ENCODE data around the gene ZNF385B. TPM values are rescaled to one million over a fixed set of nuclear protein-coding genes. Genes with fewer than 3 reads are reported as not detected.
A peak's percentile ranks its signal among the peaks of the same experiment; 100 is the strongest.

The ZNF385B gene
- total RNA-seq (2022) = 0.33 TPM in 1 of 2 replicates, not detected in the other
- Bru-seq, nascent RNA = percentile 14 among the genes with signal in this experiment
- BruChase-seq, experiment 1, labeled RNA remaining after a 6-hour chase = percentile 9 among the genes with signal in this experiment
- percentile 14 among the genes with signal in this experiment for BruChase-seq, experiment 2, labeled RNA remaining after a 2-hour chase
- long read RNA-seq = 0 reads

DNA sequence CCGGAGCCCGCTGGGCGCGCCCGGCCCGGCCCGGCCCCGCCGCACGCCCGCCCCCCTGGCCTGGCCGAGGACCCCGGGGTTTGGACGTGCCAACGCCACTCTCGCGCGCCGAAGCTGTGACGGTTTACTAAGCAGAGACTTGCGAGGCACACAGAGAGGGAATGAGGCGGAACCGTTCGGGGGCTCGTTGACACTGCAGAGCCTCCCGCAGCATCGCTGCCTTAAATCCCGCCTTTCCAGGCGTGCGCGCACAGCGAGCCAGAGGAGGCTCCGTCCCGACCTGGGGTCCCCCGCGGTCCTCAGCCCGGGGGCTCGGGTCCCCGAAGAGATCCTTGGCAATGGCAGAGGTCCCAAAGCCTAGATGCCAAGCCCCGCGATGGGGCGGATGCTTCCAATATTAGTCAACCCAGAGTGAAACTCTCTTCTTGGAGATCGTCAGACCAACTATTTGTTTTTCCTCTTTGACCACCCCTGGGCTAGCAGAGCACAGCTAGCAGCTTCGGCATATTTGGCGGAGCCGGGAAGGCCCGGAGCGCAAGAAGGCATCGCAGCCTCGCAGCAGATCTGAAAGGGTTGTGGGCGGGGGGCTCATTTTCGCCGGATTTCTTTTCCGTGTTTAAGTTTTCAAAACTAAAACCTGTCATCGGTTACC is at the start of gene ZNF385B:
Gene ZNF385B, minus strand, starts transcription at position 197 of the 652 bp plus-strand sequence.
- no TSS peak for BruUV-seq (replicated peaks)
- peak within 1 kb of the TSS; percentile 62 for H3K4me3 Mint-ChIP-seq (ENCODE audit: unreplicated experiment)
- TF ChIP-seq, protein P1, sequence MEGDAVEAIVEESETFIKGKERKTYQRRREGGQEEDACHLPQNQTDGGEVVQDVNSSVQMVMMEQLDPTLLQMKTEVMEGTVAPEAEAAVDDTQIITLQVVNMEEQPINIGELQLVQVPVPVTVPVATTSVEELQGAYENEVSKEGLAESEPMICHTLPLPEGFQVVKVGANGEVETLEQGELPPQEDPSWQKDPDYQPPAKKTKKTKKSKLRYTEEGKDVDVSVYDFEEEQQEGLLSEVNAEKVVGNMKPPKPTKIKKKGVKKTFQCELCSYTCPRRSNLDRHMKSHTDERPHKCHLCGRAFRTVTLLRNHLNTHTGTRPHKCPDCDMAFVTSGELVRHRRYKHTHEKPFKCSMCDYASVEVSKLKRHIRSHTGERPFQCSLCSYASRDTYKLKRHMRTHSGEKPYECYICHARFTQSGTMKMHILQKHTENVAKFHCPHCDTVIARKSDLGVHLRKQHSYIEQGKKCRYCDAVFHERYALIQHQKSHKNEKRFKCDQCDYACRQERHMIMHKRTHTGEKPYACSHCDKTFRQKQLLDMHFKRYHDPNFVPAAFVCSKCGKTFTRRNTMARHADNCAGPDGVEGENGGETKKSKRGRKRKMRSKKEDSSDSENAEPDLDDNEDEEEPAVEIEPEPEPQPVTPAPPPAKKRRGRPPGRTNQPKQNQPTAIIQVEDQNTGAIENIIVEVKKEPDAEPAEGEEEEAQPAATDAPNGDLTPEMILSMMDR (IDR thresholded peaks at IDR 0.05; ENCODE audit: unreplicated experiment) = no peak
- peak; percentile 30 for DNase-seq (ENCODE audit: unreplicated experiment)
- peaks cover 9% of the 10 kb centered on the region for H3K27me3 Mint-ChIP-seq (ENCODE audit: insufficient read depth, unreplicated experiment)
- ChIA-PET POLR2A (interaction anchor here (0.8 to 1.1 kb wide), 2 partner anchors 10 to 17 kb away, joined by 3 to 4 read pairs; no protein-coding TSS in a partner anchor), CTCF (no interaction called here)
- H3K9me3 Mint-ChIP-seq (ENCODE audit: unreplicated experiment) = no peaks in the 10 kb centered on the region
- H3K27ac Mint-ChIP-seq (ENCODE audit: low read depth, unreplicated experiment) = no peak within 1 kb of the TSS
- intact Hi-C loops (cut with micrococcal nuclease) = no loop called here
- no peaks in the 10 kb centered on the region for H3K36me3 Mint-ChIP-seq (ENCODE audit: insufficient read depth, unreplicated experiment)
- H3K4me1 Mint-ChIP-seq (ENCODE audit: insufficient read depth, unreplicated experiment) = peaks cover 6% of the 10 kb centered on the region

DNA sequence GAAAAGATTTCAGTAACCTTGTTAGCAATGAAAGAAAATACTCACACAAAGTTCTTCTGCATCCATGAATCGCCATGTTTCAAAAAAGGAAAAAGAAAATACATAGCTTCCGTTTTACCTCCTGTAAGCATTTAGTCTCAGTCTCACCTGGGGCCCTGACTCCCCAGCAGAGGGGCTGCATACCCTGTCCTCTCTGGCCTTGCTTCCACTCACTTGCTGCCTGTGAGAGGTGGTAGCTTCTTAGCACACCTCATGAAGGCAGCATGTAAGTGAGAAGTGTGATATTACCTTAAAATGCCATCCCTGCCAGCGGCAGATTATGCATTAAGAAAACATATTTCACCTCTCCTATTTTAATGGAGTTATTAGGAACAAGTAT is 49.3 kb upstream of the ZNF385B start:
- no peaks in the 10 kb centered on the region for H3K9me3 Mint-ChIP-seq (ENCODE audit: unreplicated experiment)
- CTCF ChIA-PET = interaction anchor here (1.1 kb wide), 1 partner anchor 28 kb away, joined by 3 read pairs; no protein-coding TSS in a partner anchor
- intact Hi-C loops (cut with micrococcal nuclease) = no loop called here
- H3K4me1 Mint-ChIP-seq (ENCODE audit: insufficient read depth, unreplicated experiment) = no peaks in the 10 kb centered on the region
- peaks cover 6% of the 10 kb centered on the region for H3K36me3 Mint-ChIP-seq (ENCODE audit: insufficient read depth, unreplicated experiment)
- POLR2A ChIA-PET = no interaction called here
- H3K4me3 Mint-ChIP-seq (ENCODE audit: unreplicated experiment) = no peak overlapping the region
- TF ChIP-seq, protein P1 (IDR thresholded peaks at IDR 0.05; ENCODE audit: unreplicated experiment) = no peak
- no peak overlapping the region for H3K27ac Mint-ChIP-seq (ENCODE audit: low read depth, unreplicated experiment)
- H3K27me3 Mint-ChIP-seq (ENCODE audit: insufficient read depth, unreplicated experiment) = no peaks in the 10 kb centered on the region
- BruUV-seq (replicated peaks) = no TSS peak
- no peak for DNase-seq (ENCODE audit: unreplicated experiment)

DNA sequence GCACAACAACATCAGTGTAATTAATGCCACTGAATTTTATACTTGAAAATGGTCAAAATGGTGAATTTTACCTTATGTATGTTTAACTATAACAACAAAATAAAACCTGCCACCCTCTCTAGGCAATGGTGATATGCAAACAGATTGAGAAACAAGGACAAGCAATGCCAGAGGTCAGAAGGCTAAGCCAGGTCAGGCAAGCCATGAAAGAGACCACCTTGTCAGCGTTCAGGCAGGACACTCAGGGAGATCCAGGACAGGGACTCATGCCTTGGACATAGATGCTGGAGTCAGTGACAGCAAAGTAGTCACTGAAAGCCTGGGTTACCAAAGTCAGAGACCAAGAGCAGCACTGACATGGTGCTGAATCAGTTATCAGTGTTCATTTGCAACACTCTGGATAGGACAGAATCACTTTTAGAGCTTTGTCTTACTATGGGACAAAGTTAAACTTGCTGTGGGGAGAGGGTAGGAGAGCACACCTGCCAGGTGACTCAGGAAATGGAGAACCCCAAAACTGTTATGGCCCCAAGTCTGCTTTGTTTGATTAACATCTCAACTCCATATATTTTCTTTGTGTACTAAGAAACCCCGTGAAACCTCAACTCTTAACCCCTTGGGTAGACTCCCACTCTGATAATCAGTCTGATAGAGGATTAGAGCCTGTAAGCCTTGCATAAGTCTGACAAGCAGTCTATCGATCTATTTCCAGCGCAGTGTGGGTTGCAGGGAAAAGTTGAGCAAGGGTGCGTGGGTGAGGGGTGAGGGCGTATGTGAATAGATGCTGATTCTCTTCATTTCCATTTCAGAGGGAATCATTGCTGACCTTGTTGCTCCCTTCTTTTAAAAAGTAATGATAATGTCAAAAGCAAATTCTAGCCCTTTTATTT is 48.7 kb upstream of the ZNF385B start:
- intact Hi-C loops (cut with micrococcal nuclease) = no loop called here
- Mint-ChIP-seq H3K4me3 (ENCODE audit: unreplicated experiment) (no peak overlapping the region), H3K9me3 (ENCODE audit: unreplicated experiment) (no peaks in the 10 kb centered on the region), H3K27ac (ENCODE audit: low read depth, unreplicated experiment) (no peak overlapping the region), H3K27me3 (ENCODE audit: insufficient read depth, unreplicated experiment) (no peaks in the 10 kb centered on the region), H3K4me1 (ENCODE audit: insufficient read depth, unreplicated experiment) (no peaks in the 10 kb centered on the region), H3K36me3 (ENCODE audit: insufficient read depth, unreplicated experiment) (peaks cover 6% of the 10 kb centered on the region)
- POLR2A ChIA-PET = no interaction called here
- TF ChIP-seq, protein P1 (IDR thresholded peaks at IDR 0.05; ENCODE audit: unreplicated experiment) = no peak
- CTCF ChIA-PET = interaction anchor here (0.7 to 1.1 kb wide), 2 partner anchors 29 to 160 kb away, joined by 3 read pairs; no protein-coding TSS in a partner anchor
- DNase-seq (ENCODE audit: unreplicated experiment) = no peak
- BruUV-seq (replicated peaks) = no TSS peak

DNA sequence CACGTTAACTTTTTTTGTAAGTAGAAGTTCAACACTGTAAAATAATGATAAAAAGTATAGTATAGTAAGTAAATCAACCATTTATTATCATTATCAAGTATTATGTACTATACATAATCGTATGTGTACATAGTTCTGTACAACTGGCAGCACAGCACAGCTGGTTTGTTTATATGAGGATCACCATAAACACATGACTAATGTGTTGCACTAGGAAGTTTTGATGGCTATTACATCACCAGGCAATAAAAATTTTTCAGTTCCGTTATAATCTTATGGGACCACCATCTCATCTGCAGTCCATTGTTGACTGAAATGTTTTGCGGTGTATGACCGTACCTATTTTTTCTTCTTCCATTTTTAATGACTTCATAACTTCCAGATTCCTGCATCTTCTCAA is 39.2 kb upstream of the ZNF385B start:
- Mint-ChIP-seq H3K4me1 (ENCODE audit: insufficient read depth, unreplicated experiment) (no peaks in the 10 kb centered on the region), H3K36me3 (ENCODE audit: insufficient read depth, unreplicated experiment) (no peaks in the 10 kb centered on the region), H3K4me3 (ENCODE audit: unreplicated experiment) (no peak overlapping the region), H3K27me3 (ENCODE audit: insufficient read depth, unreplicated experiment) (no peaks in the 10 kb centered on the region), H3K27ac (ENCODE audit: low read depth, unreplicated experiment) (no peak overlapping the region), H3K9me3 (ENCODE audit: unreplicated experiment) (no peaks in the 10 kb centered on the region)
- ChIA-PET POLR2A (no interaction called here), CTCF (interaction anchor here (0.7 kb wide), 1 partner anchor 25 kb away, joined by 3 read pairs; no protein-coding TSS in a partner anchor)
- intact Hi-C loops (cut with micrococcal nuclease) = no loop called here
- BruUV-seq (replicated peaks) = no TSS peak
- TF ChIP-seq, protein P1 (IDR thresholded peaks at IDR 0.05; ENCODE audit: unreplicated experiment) = no peak
- no peak for DNase-seq (ENCODE audit: unreplicated experiment)

Data from MCF 10A (cell line).